Nucleus accumbens (tissue), 56 donors: Measurements from ENCODE around the gene SWSAP1.
"Not testable (repeated sequence)": the region's sequence is repeated elsewhere in the genome, so short reads cannot be mapped to it uniquely, and the experiment has no call there.

Experiments used
- DNase-seq, 56 donors: peaks; one replicate each; lab custom pipeline; 2025; lab: John Stamatoyannopoulos, UW

SWSAP1 gene

GRCh38 chr19:11374433-11375142 is at the start of gene SWSAP1:
Gene SWSAP1 (plus strand): TSS chr19:11374666. CDS start chr19:11374681, 15 bp downstream.
- peak; percentile 89 to 100 (median 99) for DNase-seq

- no peak for DNase-seq
Measured at GRCh38 chr19:11324748-11325389, 49.6 kb upstream of the SWSAP1 start.

- DNase-seq, result no peak
Measured at GRCh38 chr19:11325544-11325943, 48.9 kb upstream of the SWSAP1 start.

- no peak for DNase-seq
Measured at GRCh38 chr19:11330127-11330526, 44.3 kb upstream of the SWSAP1 start.

- no peak for DNase-seq
Measured at GRCh38 chr19:11331502-11331901, 43.0 kb upstream of the SWSAP1 start.

GRCh38 chr19:11332822-11333221 is 41.6 kb upstream of the SWSAP1 start:
- no peak for DNase-seq

GRCh38 chr19:11333838-11334237 is 40.6 kb upstream of the SWSAP1 start:
- not testable (repeated sequence) for DNase-seq

- no peak for DNase-seq
Measured at GRCh38 chr19:11335449-11336146, 38.9 kb upstream of the SWSAP1 start.

GRCh38 chr19:11337080-11337479 is 37.4 kb upstream of the SWSAP1 start:
- no peak for DNase-seq

GRCh38 chr19:11338121-11338520 is 36.3 kb upstream of the SWSAP1 start:
- DNase-seq, result no peak

- DNase-seq, result peak in 6 of 56 donors; percentile 13 to 58 (median 23)
Measured at GRCh38 chr19:11338569-11339253, 35.8 kb upstream of the SWSAP1 start.

GRCh38 chr19:11339254-11340098 is 35.0 kb upstream of the SWSAP1 start, which contains the start of gene RAB3D:
Gene RAB3D (minus strand): TSS chr19:11339657. CDS start chr19:11337399, 2,258 bp downstream.
- DNase-seq, result peak in 55 of 56 donors; percentile 18 to 93 (median 77)

GRCh38 chr19:11340099-11340467 is 34.4 kb upstream of the SWSAP1 start:
- DNase-seq, result not testable (repeated sequence)

GRCh38 chr19:11342429-11342828 is 32.0 kb upstream of the SWSAP1 start:
- DNase-seq, result no peak

GRCh38 chr19:11345122-11345803 is 29.2 kb upstream of the SWSAP1 start:
- peak in 3 of 56 donors; percentile 7 to 29 (median 15) for DNase-seq

GRCh38 chr19:11346104-11346940 is 28.1 kb upstream of the SWSAP1 start, which contains the start of the genes CCDC159 and TMEM205:
Gene CCDC159 (plus strand): TSS chr19:11346519. CDS start chr19:11346607, 88 bp downstream.
Gene TMEM205 (minus strand): TSS chr19:11346268. CDS start chr19:11345619, 649 bp downstream.
- DNase-seq, result peak; percentile 69 to 99 (median 98)

- DNase-seq, result no peak
Measured at GRCh38 chr19:11347546-11348039, 26.9 kb upstream of the SWSAP1 start.

- no peak for DNase-seq
Measured at GRCh38 chr19:11349171-11349570, 25.3 kb upstream of the SWSAP1 start.
